ENCODE results near the gene TIMM23.
"Not testable (repeated sequence)": the region's sequence is repeated elsewhere in the genome, so short reads cannot be mapped to it uniquely, and the experiment has no call there.

Gene TIMM23

GRCh38 chr10:45972106-45972812, at the start of gene TIMM23:
Gene TIMM23, plus strand, starts transcription at chr10:45972489. Its CDS starts 136 bp downstream, at chr10:45972625.
- DNase-seq, result peak; percentile 41 to 92 (median 81)

- DNase-seq, result not testable (repeated sequence)
Observed at GRCh38 chr10:45926790-45927189, 45.5 kb upstream of the TIMM23 start.

GRCh38 chr10:45931305-45931704, 41.0 kb upstream of the TIMM23 start:
- not testable (repeated sequence) for DNase-seq

DNA sequence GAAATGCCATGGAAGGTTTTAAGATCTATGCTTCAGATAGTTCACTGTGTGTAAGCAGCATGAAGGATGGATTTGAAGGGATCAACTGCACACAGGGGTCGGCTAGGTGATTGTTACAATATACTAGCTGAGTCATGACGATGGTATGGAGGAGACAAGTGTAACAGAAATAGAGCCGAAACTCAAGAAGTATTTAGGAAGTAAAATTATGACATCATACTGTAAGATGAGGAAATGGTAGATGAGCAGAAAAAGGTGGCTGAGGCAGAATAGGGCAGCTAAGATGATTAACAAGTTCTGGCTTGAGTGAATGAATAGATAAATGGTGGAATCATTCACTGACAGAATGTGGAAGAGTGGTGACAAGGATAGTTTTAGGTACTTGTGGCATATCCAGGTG, 37.5 kb upstream of the TIMM23 start:
- not testable (repeated sequence) for DNase-seq

- not testable (repeated sequence) for DNase-seq
Observed at GRCh38 chr10:45939176-45939697, 33.1 kb upstream of the TIMM23 start.

- DNase-seq, result not testable (repeated sequence)
Observed at GRCh38 chr10:45941196-45941595, 31.1 kb upstream of the TIMM23 start.

DNA sequence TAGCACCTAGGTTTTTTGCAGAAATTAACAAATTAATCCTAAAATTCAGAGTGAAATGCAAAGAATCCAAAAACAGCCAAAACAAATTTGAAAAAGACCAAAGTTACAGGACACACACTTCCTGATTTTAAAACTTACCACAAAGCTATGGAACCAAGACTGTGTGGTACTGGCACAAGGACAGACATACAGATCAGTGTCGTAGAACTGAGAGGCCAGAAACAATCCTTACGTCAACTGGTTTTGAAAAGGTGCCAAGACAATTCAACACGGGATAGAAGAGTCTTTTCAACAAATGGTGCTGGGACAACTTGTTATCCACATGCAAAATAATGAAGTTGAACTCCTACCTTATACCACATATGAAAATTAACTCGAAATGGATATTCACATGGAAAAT, 26.8 kb upstream of the TIMM23 start:
- DNase-seq, result not testable (repeated sequence)

- DNase-seq, result not testable (repeated sequence)
Observed at GRCh38 chr10:45947363-45947762, 24.9 kb upstream of the TIMM23 start.

GRCh38 chr10:45948801-45949200, 23.5 kb upstream of the TIMM23 start:
- DNase-seq, result not testable (repeated sequence)

- DNase-seq, result not testable (repeated sequence)
Observed at GRCh38 chr10:45954367-45954766, 17.9 kb upstream of the TIMM23 start.

- DNase-seq, result not testable (repeated sequence)
Observed at GRCh38 chr10:45956634-45957033, 15.7 kb upstream of the TIMM23 start.

- not testable (repeated sequence) for DNase-seq
Observed at GRCh38 chr10:45957928-45958327, 14.4 kb upstream of the TIMM23 start.

- not testable (repeated sequence) for DNase-seq
Observed at GRCh38 chr10:45962686-45963452, 9.4 kb upstream of the TIMM23 start.

- DNase-seq, result not testable (repeated sequence)
Observed at GRCh38 chr10:45971019-45971418, 1.3 kb upstream of the TIMM23 start.

DNA sequence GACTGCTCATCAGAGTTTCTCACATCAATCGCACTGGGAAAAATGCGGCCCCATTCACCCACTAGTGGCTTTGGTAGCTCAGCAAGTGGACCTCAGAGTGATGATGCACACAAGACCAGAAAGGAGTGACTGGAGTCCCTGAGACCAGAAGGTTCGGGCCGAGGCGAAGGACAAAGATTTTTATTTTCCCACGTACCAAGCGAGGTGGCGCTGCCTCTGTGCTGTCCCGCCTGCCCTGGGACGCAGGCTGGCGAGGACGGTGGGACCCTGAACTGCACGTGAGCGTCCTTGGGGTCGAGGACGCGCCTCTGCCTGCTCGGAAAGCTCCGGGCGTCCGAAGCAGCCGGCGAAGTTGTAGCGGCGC, 565 bp upstream of the TIMM23 start:
- DNase-seq, result not testable (repeated sequence)

DNA sequence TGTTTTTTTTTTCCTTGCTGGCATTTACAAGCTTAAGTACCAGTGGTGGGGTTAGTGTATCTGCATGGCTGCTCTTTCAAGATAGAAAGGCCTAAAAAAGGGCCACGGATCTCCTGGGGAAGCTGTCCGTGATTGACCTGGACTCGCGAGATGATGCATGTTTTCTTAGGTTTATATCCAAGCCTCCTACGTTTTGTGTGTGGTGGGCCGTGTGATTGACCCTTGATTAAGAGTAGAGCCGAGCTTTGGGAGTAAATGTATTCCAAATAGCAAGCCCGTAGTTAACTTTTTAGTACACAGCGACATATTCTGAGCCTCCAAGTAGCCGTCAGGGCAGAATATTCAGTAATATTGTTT, 502 bp downstream of the TIMM23 start:
- not testable (repeated sequence) for DNase-seq

DNA sequence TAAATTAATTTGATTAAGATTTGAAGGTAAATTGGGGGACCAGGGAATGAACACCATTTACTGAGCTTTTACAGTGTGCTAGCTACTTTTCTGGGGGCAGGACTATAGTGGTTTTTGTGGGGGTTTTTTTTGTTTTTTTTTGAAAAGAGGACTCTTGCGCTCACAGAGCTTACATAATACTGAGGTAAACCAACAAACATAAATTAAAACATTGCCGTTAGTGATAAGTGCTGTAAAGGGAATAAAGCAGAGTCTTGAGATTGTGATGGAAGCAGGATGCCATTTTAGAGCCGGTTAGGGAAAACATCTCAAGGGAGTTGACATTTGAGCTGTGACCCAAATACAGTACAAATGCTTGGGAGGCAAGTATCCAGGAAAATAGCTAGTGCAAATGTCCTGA, 1.8 kb downstream of the TIMM23 start:
- not testable (repeated sequence) for DNase-seq

- DNase-seq, result not testable (repeated sequence)
Observed at GRCh38 chr10:45978554-45978953, 6.3 kb downstream of the TIMM23 start.

GRCh38 chr10:45981367-45981766, 9.1 kb downstream of the TIMM23 start:
- not testable (repeated sequence) for DNase-seq

GRCh38 chr10:45983538-45984186, 11.4 kb downstream of the TIMM23 start:
- DNase-seq, result peak in 20 of 58 donors; percentile 5 to 39 (median 18)

GRCh38 chr10:45984473-45984872, 12.2 kb downstream of the TIMM23 start:
- DNase-seq, result not testable (repeated sequence)

GRCh38 chr10:45985590-45985989, 13.3 kb downstream of the TIMM23 start:
- DNase-seq, result not testable (repeated sequence)
